ENCODE measurements around the gene ANKLE1. TPM values are rescaled to one million over a fixed set of nuclear protein-coding genes. Genes with fewer than 3 reads are reported as not detected.

The ANKLE1 gene
- total RNA-seq, 1 experiment from 2014 or later, result 0.66 TPM

DNA sequence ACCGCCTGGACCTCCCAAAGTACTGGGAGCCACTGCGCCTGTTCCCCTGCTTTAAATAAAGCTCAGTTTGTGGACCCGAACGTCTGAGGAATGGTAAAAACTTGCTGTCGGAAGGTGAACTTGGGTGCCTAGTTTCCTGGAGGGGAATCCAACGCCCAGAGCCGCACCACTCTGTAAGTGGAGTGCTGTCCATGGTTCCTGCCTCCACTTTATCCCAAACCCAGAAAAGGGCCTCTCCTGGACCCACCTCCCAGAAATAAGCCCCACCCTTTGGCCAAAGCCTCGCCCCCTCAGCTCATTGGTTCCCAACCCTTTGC, 50.6 kb downstream of the ANKLE1 start:
- intact Hi-C loops (cut with micrococcal nuclease; ENCODE audit: unreplicated experiment), result no loop called here
- H3K4me1 Mint-ChIP-seq (ENCODE audit: low read depth, unreplicated experiment), result no peaks in the 10 kb centered on the region
- no peak overlapping the region for H3K27ac Mint-ChIP-seq (ENCODE audit: unreplicated experiment)
- no peak overlapping the region for H3K4me3 Mint-ChIP-seq (ENCODE audit: low read depth, unreplicated experiment)
- CTCF ChIA-PET, result interaction anchor here (0.6 to 2.4 kb wide), 4 partner anchors 9 to 27 kb away, joined by 5 to 8 read pairs (median 6); partner anchors contain the start of gene MRPL34
- H3K27me3 Mint-ChIP-seq (ENCODE audit: unreplicated experiment), result no peaks in the 10 kb centered on the region
- BruUV-seq (replicated peaks), result no TSS peak
- TF ChIP-seq, protein P1, sequence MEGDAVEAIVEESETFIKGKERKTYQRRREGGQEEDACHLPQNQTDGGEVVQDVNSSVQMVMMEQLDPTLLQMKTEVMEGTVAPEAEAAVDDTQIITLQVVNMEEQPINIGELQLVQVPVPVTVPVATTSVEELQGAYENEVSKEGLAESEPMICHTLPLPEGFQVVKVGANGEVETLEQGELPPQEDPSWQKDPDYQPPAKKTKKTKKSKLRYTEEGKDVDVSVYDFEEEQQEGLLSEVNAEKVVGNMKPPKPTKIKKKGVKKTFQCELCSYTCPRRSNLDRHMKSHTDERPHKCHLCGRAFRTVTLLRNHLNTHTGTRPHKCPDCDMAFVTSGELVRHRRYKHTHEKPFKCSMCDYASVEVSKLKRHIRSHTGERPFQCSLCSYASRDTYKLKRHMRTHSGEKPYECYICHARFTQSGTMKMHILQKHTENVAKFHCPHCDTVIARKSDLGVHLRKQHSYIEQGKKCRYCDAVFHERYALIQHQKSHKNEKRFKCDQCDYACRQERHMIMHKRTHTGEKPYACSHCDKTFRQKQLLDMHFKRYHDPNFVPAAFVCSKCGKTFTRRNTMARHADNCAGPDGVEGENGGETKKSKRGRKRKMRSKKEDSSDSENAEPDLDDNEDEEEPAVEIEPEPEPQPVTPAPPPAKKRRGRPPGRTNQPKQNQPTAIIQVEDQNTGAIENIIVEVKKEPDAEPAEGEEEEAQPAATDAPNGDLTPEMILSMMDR (IDR thresholded peaks at IDR 0.05; ENCODE audit: unreplicated experiment), result no peak
- DNase-seq, result no peak
- peaks cover 33% of the 10 kb centered on the region for H3K36me3 Mint-ChIP-seq (ENCODE audit: insufficient read depth, unreplicated experiment)
- no peaks in the 10 kb centered on the region for H3K9me3 Mint-ChIP-seq (ENCODE audit: low read depth, unreplicated experiment)

DNA sequence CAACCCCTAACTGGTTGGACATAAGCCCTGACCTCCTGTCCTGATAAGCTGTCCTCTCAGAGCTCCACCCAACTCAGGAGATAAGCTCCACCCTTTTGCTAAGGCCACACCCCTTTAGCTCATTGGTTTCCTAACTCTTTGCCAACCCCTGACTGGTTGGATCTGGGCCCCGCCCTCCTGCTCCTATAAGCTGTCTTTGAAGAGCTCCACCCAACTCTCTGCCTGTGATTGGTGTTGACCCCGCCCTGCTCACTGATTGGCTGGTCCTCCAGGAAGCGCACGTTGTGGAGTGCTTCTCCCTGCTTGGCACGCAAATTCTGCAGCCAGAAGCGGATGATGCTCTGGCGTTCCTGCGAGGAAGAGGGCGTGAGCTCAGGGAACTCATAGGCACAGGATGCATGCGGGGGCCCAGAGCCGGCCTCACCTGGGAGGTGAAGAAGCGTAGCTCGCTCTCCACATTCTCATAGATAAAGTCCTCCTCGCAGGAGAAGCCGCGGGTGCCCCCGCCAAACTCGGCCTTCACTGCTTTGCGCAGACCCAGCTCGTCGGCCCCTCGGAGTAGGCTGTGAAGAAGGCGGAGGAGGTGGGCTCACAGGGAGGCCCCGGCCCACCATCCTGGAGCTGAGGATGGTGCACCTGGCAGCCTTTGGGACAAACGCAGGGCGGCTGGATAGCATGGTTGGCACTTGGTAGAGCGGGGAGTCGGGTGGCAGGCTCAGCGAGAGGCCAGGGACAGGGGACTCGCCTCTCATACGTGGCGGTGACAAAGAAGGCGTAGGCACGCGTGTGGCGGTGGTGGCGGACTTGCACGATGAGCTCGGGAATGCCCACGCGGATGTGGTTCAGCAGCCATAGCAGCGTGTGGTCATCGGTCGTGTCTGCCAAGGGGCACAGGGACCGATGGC, 51.2 kb downstream of the ANKLE1 start:
- TF ChIP-seq, protein P1 (IDR thresholded peaks at IDR 0.05; ENCODE audit: unreplicated experiment), result no peak
- no TSS peak for BruUV-seq (replicated peaks)
- no peak overlapping the region for H3K4me3 Mint-ChIP-seq (ENCODE audit: low read depth, unreplicated experiment)
- peaks cover 39% of the 10 kb centered on the region for H3K36me3 Mint-ChIP-seq (ENCODE audit: insufficient read depth, unreplicated experiment)
- DNase-seq, result no peak
- H3K9me3 Mint-ChIP-seq (ENCODE audit: low read depth, unreplicated experiment), result no peaks in the 10 kb centered on the region
- intact Hi-C loops (cut with micrococcal nuclease; ENCODE audit: unreplicated experiment), result no loop called here
- no peaks in the 10 kb centered on the region for H3K4me1 Mint-ChIP-seq (ENCODE audit: low read depth, unreplicated experiment)
- CTCF ChIA-PET, result interaction anchor here (0.6 to 2.4 kb wide), 5 partner anchors 9 to 28 kb away, joined by 5 to 9 read pairs (median 5); no protein-coding TSS in a partner anchor
- H3K27me3 Mint-ChIP-seq (ENCODE audit: unreplicated experiment), result no peaks in the 10 kb centered on the region
- H3K27ac Mint-ChIP-seq (ENCODE audit: unreplicated experiment), result no peak overlapping the region

DNA sequence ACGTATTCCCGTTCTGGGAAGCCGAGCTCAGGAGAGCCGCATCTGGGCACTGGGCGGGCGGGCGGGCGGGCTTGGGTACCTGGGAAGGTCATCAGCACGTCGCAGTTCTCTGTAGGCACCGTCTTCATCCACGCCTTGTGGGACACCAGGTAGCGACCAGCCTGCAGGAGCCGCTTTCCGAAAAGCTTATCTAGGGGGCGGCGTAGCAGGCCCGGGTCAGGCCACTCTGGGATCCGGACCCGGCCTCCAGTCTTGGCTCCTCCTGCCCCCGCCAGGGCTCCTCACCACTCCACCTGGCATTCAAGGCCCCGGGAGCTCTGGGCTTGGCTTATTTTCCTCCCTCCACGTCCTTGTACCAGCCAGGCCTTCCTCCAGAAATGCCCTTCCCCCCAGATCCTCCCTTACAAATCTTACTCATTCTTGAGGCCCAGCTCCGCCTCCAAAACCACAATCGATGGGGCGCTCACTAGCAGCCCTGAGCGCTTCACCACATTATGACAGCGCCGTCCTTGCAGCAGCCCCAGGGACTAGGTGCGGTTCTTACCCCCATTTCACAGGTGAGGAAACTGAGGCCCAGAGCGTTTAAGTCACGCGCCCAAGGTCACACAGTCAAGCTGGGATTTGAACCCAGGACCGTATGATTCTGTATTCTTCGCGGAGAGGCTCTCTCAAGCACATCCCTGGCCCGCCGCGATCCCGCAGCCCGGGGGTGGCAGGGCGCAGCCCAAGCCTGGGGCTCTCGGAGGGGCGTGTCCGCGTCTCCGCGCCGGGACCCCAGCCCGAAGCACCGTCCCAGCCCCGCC, 52.1 kb downstream of the ANKLE1 start:
- TF ChIP-seq, protein P1 (IDR thresholded peaks at IDR 0.05; ENCODE audit: unreplicated experiment), result no peak
- Mint-ChIP-seq H3K4me1 (ENCODE audit: low read depth, unreplicated experiment) (no peaks in the 10 kb centered on the region), H3K9me3 (ENCODE audit: low read depth, unreplicated experiment) (no peaks in the 10 kb centered on the region), H3K27me3 (ENCODE audit: unreplicated experiment) (no peaks in the 10 kb centered on the region), H3K4me3 (ENCODE audit: low read depth, unreplicated experiment) (peak overlapping the region; percentile 72), H3K27ac (ENCODE audit: unreplicated experiment) (peak overlapping the region; percentile 48), H3K36me3 (ENCODE audit: insufficient read depth, unreplicated experiment) (peaks cover 45% of the 10 kb centered on the region)
- DNase-seq, result peak; percentile 81
- no TSS peak for BruUV-seq (replicated peaks)
- CTCF ChIA-PET, result interaction anchor here (0.5 to 2.4 kb wide), 4 partner anchors 16 to 186 kb away, joined by 3 to 9 read pairs (median 6); no protein-coding TSS in a partner anchor
- intact Hi-C loops (cut with micrococcal nuclease; ENCODE audit: unreplicated experiment), result no loop called here

All from Calu3 (cell line).